Loucy (cell line): ENCODE results near the gene CNKSR1.

ENCODE experiments used
- EZH2phosphoT487 ChIP-seq: fragments of 200-600 bp; IDR thresholded peaks from 2 replicates; pipeline ENCODE4 v1.6.1; 2018; ENCODE audit warnings: antibody characterized with exemption, mild to moderate bottlenecking, moderate library complexity, borderline replicate concordance
- TF ChIP-seq, protein P1 (sequence below): fragments of 200-600 bp; sonication (generic); conservative IDR thresholded peaks from 2 replicates; pipeline ENCODE4 v1.5.1; 2014; ENCODE audit warnings: mild to moderate bottlenecking, antibody characterized with exemption, low read length

- TF ChIP-seq, protein P1, sequence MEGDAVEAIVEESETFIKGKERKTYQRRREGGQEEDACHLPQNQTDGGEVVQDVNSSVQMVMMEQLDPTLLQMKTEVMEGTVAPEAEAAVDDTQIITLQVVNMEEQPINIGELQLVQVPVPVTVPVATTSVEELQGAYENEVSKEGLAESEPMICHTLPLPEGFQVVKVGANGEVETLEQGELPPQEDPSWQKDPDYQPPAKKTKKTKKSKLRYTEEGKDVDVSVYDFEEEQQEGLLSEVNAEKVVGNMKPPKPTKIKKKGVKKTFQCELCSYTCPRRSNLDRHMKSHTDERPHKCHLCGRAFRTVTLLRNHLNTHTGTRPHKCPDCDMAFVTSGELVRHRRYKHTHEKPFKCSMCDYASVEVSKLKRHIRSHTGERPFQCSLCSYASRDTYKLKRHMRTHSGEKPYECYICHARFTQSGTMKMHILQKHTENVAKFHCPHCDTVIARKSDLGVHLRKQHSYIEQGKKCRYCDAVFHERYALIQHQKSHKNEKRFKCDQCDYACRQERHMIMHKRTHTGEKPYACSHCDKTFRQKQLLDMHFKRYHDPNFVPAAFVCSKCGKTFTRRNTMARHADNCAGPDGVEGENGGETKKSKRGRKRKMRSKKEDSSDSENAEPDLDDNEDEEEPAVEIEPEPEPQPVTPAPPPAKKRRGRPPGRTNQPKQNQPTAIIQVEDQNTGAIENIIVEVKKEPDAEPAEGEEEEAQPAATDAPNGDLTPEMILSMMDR, result peak; percentile 81
- no peak for TF ChIP-seq EZH2phosphoT487
Observed at GRCh38 chr1:26233903-26234643, 56.8 kb downstream of the CNKSR1 start, which contains the start of gene CEP85.
